ENCODE data around the gene MAGT1.
"Not testable (repeated sequence)": the region's sequence is repeated elsewhere in the genome, so short reads cannot be mapped to it uniquely, and the experiment has no call there.

MAGT1 gene

GRCh38 chrX:77894921-77895886 is at the start of gene MAGT1:
Gene MAGT1, minus strand, starts transcription at chrX:77895435. Its CDS starts 25 bp downstream, at chrX:77895410.
- no peaks in the 10 kb centered on the region for H3K27me3 ChIP-seq (ENCODE audit: control insufficient read depth, insufficient read depth, low read length)
- H3K4me1 ChIP-seq (ENCODE audit: control insufficient read depth, low read depth, low read length) = no peaks in the 10 kb centered on the region
- peak within 1 kb of the TSS; percentile 73 for H3K27ac ChIP-seq (ENCODE audit: low read length)
- peaks cover 3% of the 10 kb centered on the region for H3K9me3 ChIP-seq (ENCODE audit: control insufficient read depth, low read depth, low read length)
- peak within 1 kb of the TSS; percentile 81 for H3K4me3 ChIP-seq (ENCODE audit: low read length)
- H3K9ac ChIP-seq (ENCODE audit: low read length) = peak within 1 kb of the TSS; percentile 79
- H3K36me3 ChIP-seq (ENCODE audit: control insufficient read depth, low read depth, low read length) = no peaks in the 10 kb centered on the region

GRCh38 chrX:77945031-77945430 is 49.8 kb upstream of the MAGT1 start:
- H3K9me3 ChIP-seq (ENCODE audit: control insufficient read depth, low read depth, low read length); H3K4me3 ChIP-seq (ENCODE audit: low read length); H3K27me3 ChIP-seq (ENCODE audit: control insufficient read depth, insufficient read depth, low read length); H3K9ac ChIP-seq (ENCODE audit: low read length); H3K27ac ChIP-seq (ENCODE audit: low read length); H3K4me1 ChIP-seq (ENCODE audit: control insufficient read depth, low read depth, low read length); H3K36me3 ChIP-seq (ENCODE audit: control insufficient read depth, low read depth, low read length): not testable (repeated sequence)

- Histone ChIP-seq H3K4me3 (ENCODE audit: low read length) (no peak overlapping the region), H3K4me1 (ENCODE audit: control insufficient read depth, low read depth, low read length) (no peaks in the 10 kb centered on the region), H3K27me3 (ENCODE audit: control insufficient read depth, insufficient read depth, low read length) (no peaks in the 10 kb centered on the region), H3K36me3 (ENCODE audit: control insufficient read depth, low read depth, low read length) (no peaks in the 10 kb centered on the region), H3K9ac (ENCODE audit: low read length) (no peak overlapping the region), H3K9me3 (ENCODE audit: control insufficient read depth, low read depth, low read length) (peaks cover 5% of the 10 kb centered on the region), H3K27ac (ENCODE audit: low read length) (no peak overlapping the region)
Measured at GRCh38 chrX:77938083-77938680, 42.9 kb upstream of the MAGT1 start.

GRCh38 chrX:77937291-77937690 is 42.1 kb upstream of the MAGT1 start:
- H3K9ac ChIP-seq (ENCODE audit: low read length) = no peak overlapping the region
- no peaks in the 10 kb centered on the region for H3K36me3 ChIP-seq (ENCODE audit: control insufficient read depth, low read depth, low read length)
- no peaks in the 10 kb centered on the region for H3K4me1 ChIP-seq (ENCODE audit: control insufficient read depth, low read depth, low read length)
- H3K4me3 ChIP-seq (ENCODE audit: low read length) = no peak overlapping the region
- peaks cover 5% of the 10 kb centered on the region for H3K9me3 ChIP-seq (ENCODE audit: control insufficient read depth, low read depth, low read length)
- no peak overlapping the region for H3K27ac ChIP-seq (ENCODE audit: low read length)
- no peaks in the 10 kb centered on the region for H3K27me3 ChIP-seq (ENCODE audit: control insufficient read depth, insufficient read depth, low read length)

GRCh38 chrX:77936299-77936698 is 41.1 kb upstream of the MAGT1 start:
- no peaks in the 10 kb centered on the region for H3K4me1 ChIP-seq (ENCODE audit: control insufficient read depth, low read depth, low read length)
- H3K4me3 ChIP-seq (ENCODE audit: low read length) = no peak overlapping the region
- peaks cover 5% of the 10 kb centered on the region for H3K9me3 ChIP-seq (ENCODE audit: control insufficient read depth, low read depth, low read length)
- no peak overlapping the region for H3K27ac ChIP-seq (ENCODE audit: low read length)
- H3K27me3 ChIP-seq (ENCODE audit: control insufficient read depth, insufficient read depth, low read length) = no peaks in the 10 kb centered on the region
- no peaks in the 10 kb centered on the region for H3K36me3 ChIP-seq (ENCODE audit: control insufficient read depth, low read depth, low read length)
- no peak overlapping the region for H3K9ac ChIP-seq (ENCODE audit: low read length)

GRCh38 chrX:77935886-77936285 is 40.7 kb upstream of the MAGT1 start:
- Histone ChIP-seq H3K36me3 (ENCODE audit: control insufficient read depth, low read depth, low read length) (no peaks in the 10 kb centered on the region), H3K4me3 (ENCODE audit: low read length) (no peak overlapping the region), H3K27me3 (ENCODE audit: control insufficient read depth, insufficient read depth, low read length) (no peaks in the 10 kb centered on the region), H3K9me3 (ENCODE audit: control insufficient read depth, low read depth, low read length) (peaks cover 5% of the 10 kb centered on the region), H3K27ac (ENCODE audit: low read length) (no peak overlapping the region), H3K9ac (ENCODE audit: low read length) (no peak overlapping the region), H3K4me1 (ENCODE audit: control insufficient read depth, low read depth, low read length) (no peaks in the 10 kb centered on the region)

GRCh38 chrX:77930581-77930980 is 35.3 kb upstream of the MAGT1 start:
- H3K4me1 ChIP-seq (ENCODE audit: control insufficient read depth, low read depth, low read length) = no peaks in the 10 kb centered on the region
- peaks cover 10% of the 10 kb centered on the region for H3K9me3 ChIP-seq (ENCODE audit: control insufficient read depth, low read depth, low read length)
- no peak overlapping the region for H3K27ac ChIP-seq (ENCODE audit: low read length)
- H3K9ac ChIP-seq (ENCODE audit: low read length) = no peak overlapping the region
- H3K27me3 ChIP-seq (ENCODE audit: control insufficient read depth, insufficient read depth, low read length) = no peaks in the 10 kb centered on the region
- no peaks in the 10 kb centered on the region for H3K36me3 ChIP-seq (ENCODE audit: control insufficient read depth, low read depth, low read length)
- H3K4me3 ChIP-seq (ENCODE audit: low read length) = no peak overlapping the region

GRCh38 chrX:77925764-77926163 is 30.5 kb upstream of the MAGT1 start:
- H3K4me1 ChIP-seq (ENCODE audit: control insufficient read depth, low read depth, low read length) = no peaks in the 10 kb centered on the region
- H3K4me3 ChIP-seq (ENCODE audit: low read length) = no peak overlapping the region
- no peak overlapping the region for H3K27ac ChIP-seq (ENCODE audit: low read length)
- H3K27me3 ChIP-seq (ENCODE audit: control insufficient read depth, insufficient read depth, low read length) = no peaks in the 10 kb centered on the region
- no peaks in the 10 kb centered on the region for H3K36me3 ChIP-seq (ENCODE audit: control insufficient read depth, low read depth, low read length)
- no peak overlapping the region for H3K9ac ChIP-seq (ENCODE audit: low read length)
- peaks cover 15% of the 10 kb centered on the region for H3K9me3 ChIP-seq (ENCODE audit: control insufficient read depth, low read depth, low read length)

- H3K36me3 ChIP-seq (ENCODE audit: control insufficient read depth, low read depth, low read length) = no peaks in the 10 kb centered on the region
- H3K4me1 ChIP-seq (ENCODE audit: control insufficient read depth, low read depth, low read length) = no peaks in the 10 kb centered on the region
- no peak overlapping the region for H3K4me3 ChIP-seq (ENCODE audit: low read length)
- no peak overlapping the region for H3K9ac ChIP-seq (ENCODE audit: low read length)
- H3K9me3 ChIP-seq (ENCODE audit: control insufficient read depth, low read depth, low read length) = peaks cover 5% of the 10 kb centered on the region
- H3K27ac ChIP-seq (ENCODE audit: low read length) = no peak overlapping the region
- H3K27me3 ChIP-seq (ENCODE audit: control insufficient read depth, insufficient read depth, low read length) = no peaks in the 10 kb centered on the region
Measured at GRCh38 chrX:77924320-77924859, 29.2 kb upstream of the MAGT1 start.

GRCh38 chrX:77922787-77923186 is 27.6 kb upstream of the MAGT1 start:
- Histone ChIP-seq H3K4me3 (ENCODE audit: low read length) (no peak overlapping the region), H3K27me3 (ENCODE audit: control insufficient read depth, insufficient read depth, low read length) (no peaks in the 10 kb centered on the region), H3K9me3 (ENCODE audit: control insufficient read depth, low read depth, low read length) (peaks cover 5% of the 10 kb centered on the region)

GRCh38 chrX:77919370-77919769 is 24.1 kb upstream of the MAGT1 start:
- not testable (repeated sequence) for H3K4me3 ChIP-seq (ENCODE audit: low read length); H3K36me3 ChIP-seq (ENCODE audit: control insufficient read depth, low read depth, low read length); H3K27me3 ChIP-seq (ENCODE audit: control insufficient read depth, insufficient read depth, low read length); H3K9me3 ChIP-seq (ENCODE audit: control insufficient read depth, low read depth, low read length); H3K4me1 ChIP-seq (ENCODE audit: control insufficient read depth, low read depth, low read length); H3K9ac ChIP-seq (ENCODE audit: low read length); H3K27ac ChIP-seq (ENCODE audit: low read length)

More at GRCh38 chrX:77922787-77923186, 27.6 kb upstream of the MAGT1 start:
- Histone ChIP-seq H3K36me3 (ENCODE audit: control insufficient read depth, low read depth, low read length) (no peaks in the 10 kb centered on the region), H3K4me1 (ENCODE audit: control insufficient read depth, low read depth, low read length) (no peaks in the 10 kb centered on the region), H3K27ac (ENCODE audit: low read length) (no peak overlapping the region), H3K9ac (ENCODE audit: low read length) (no peak overlapping the region)

Measured in iPS-18a (cell line).